Esophagus muscularis mucosa (tissue), 4 donors: ENCODE results near the gene LUC7L2. TPM values are rescaled to one million over a fixed set of nuclear protein-coding genes. Genes with fewer than 3 reads are reported as not detected.

Experiments
- DNase-seq: peaks from one replicate; pipeline ENCODE4 v3.0.0-alpha.2; 2017; ENCODE audit errors: extremely low spot score
- H3K27ac ChIP-seq, 4 donors: fragments of 200-600 bp; sonication (generic); replicated peaks in 1 of 4; 1 replicate in 3 of 4; 2 replicates in 1 of 4; pipeline ENCODE4 v1.5.1; 2016 to 2019; ENCODE audit warnings: mild to moderate bottlenecking in 1 of 4
- H3K27me3 ChIP-seq, 4 donors: fragments of 200-600 bp; sonication (generic); one replicate each; pipeline versions ENCODE4 v1.5.1 to v1.6.0; 2016 to 2019
- H3K36me3 ChIP-seq, 4 donors: fragments of 200-600 bp; sonication (generic); one replicate each; pipeline ENCODE4 v1.5.1; 2016 to 2019
- H3K4me1 ChIP-seq, 4 donors: fragments of 200-600 bp; sonication (generic); one replicate each; pipeline ENCODE4 v1.5.1; 2016 to 2019
- H3K4me3 ChIP-seq, 4 donors: fragments of 200-600 bp; sonication (generic); 1 replicate in 2 of 4; 2 replicates in 2 of 4; pipeline ENCODE4 v1.5.1; 2016 to 2019; ENCODE audit warnings: mild to moderate bottlenecking in 4 of 4, moderate library complexity in 1 of 4
- H3K9me3 ChIP-seq, 4 donors: fragments of 200-600 bp; sonication (generic); 1 replicate in 3 of 4; 2 replicates in 1 of 4; pipeline ENCODE4 v1.5.1; 2016 to 2019
- EP300 ChIP-seq: sonication (generic); formaldehyde crosslinking; IDR thresholded peaks from one replicate; pipeline ENCODE4 v1.6.1; 2017; ENCODE audit warnings: antibody characterized with exemption
- POLR2A ChIP-seq: fragments of 450-650 bp; IDR thresholded peaks from one replicate; pipeline ENCODE4 v1.6.1; 2017; ENCODE audit warnings: antibody characterized with exemption, moderate library complexity, mild to moderate bottlenecking, low read depth
- POLR2AphosphoS5 ChIP-seq, 2 donors: sonication (generic); formaldehyde crosslinking; IDR thresholded peaks; one replicate each; pipeline ENCODE4 v1.6.1; 2017; ENCODE audit warnings: antibody characterized with exemption in 2 of 2
- WGBS: methylation state at CpG from one replicate; pipeline ENCODE4 v1.1.5; 2018; 5-methylcytosine and 5-hydroxymethylcytosine counted together
- intact Hi-C: fragments of 100-400 bp; cut with DNase I; formaldehyde crosslinking; loops from one replicate; pipeline ENCODE4 v1.15.1; 2023
- total RNA-seq, 4 donors: library from RNA; depleted of rRNA; stranded (reverse); fragments of >200 nt; gene quantifications; one replicate each; pipeline versions ENCODE4 v1.1.0 to v1.2.1, GENCODE V29; 2016
- TF ChIP-seq, protein P1 (sequence below), 3 experiments: fragments of 200-600 bp in 2 of 3; fragments of 450-650 bp in 1 of 3; sonication (generic) in 2 of 3; IDR thresholded peaks; one replicate each; pipeline ENCODE4 v1.5.1; 2017 to 2019; ENCODE audit warnings: antibody characterized with exemption in 3 of 3, mild to moderate bottlenecking in 2 of 3, moderate library complexity in 1 of 3

The LUC7L2 gene
- total RNA-seq, 4 donors from 2014 or later, result 56.0 to 63.7 (median 58.3) TPM

DNA sequence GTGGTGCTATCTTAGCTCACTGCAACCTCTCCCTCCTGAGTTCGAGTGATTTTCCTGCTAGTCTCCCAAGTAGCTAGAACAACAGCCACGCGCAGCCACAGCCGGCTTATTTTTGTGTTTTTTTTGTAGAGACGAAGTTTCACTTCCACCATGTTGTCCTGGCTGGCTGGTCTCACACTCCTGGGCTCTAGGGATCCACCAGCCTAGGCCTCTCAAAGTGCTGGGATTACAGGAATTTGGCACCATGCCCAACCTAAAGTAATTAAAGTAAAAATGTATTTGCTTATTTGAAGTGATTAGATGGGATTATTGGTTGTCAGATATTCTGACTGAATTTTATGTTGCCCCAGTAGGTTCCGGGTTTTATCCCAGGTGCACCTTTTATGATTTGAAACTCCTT, 22.7 kb downstream of the LUC7L2 start:
- TF ChIP-seq POLR2AphosphoS5 (IDR thresholded peaks at IDR 0.05) (no peak), EP300 (no peak), POLR2A (no peak)
- TF ChIP-seq, protein P1, sequence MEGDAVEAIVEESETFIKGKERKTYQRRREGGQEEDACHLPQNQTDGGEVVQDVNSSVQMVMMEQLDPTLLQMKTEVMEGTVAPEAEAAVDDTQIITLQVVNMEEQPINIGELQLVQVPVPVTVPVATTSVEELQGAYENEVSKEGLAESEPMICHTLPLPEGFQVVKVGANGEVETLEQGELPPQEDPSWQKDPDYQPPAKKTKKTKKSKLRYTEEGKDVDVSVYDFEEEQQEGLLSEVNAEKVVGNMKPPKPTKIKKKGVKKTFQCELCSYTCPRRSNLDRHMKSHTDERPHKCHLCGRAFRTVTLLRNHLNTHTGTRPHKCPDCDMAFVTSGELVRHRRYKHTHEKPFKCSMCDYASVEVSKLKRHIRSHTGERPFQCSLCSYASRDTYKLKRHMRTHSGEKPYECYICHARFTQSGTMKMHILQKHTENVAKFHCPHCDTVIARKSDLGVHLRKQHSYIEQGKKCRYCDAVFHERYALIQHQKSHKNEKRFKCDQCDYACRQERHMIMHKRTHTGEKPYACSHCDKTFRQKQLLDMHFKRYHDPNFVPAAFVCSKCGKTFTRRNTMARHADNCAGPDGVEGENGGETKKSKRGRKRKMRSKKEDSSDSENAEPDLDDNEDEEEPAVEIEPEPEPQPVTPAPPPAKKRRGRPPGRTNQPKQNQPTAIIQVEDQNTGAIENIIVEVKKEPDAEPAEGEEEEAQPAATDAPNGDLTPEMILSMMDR (IDR thresholded peaks at IDR 0.05), result no peak
- Histone ChIP-seq H3K27ac (no peak overlapping the region), H3K4me3 (no peak overlapping the region), H3K27me3 (no peaks in the 10 kb centered on the region), H3K4me1 (peaks cover 0 to 6% (median 5%) of the 10 kb centered on the region in 4 donors), H3K9me3 (no peaks in the 10 kb centered on the region), H3K36me3 (peaks cover 25 to 95% (median 64%) of the 10 kb centered on the region in 4 donors)
- DNase-seq, result no peak
- intact Hi-C loops, result no loop called here
- WGBS, result 84% methylated on average over 6 of the region's 6 CpGs

DNA sequence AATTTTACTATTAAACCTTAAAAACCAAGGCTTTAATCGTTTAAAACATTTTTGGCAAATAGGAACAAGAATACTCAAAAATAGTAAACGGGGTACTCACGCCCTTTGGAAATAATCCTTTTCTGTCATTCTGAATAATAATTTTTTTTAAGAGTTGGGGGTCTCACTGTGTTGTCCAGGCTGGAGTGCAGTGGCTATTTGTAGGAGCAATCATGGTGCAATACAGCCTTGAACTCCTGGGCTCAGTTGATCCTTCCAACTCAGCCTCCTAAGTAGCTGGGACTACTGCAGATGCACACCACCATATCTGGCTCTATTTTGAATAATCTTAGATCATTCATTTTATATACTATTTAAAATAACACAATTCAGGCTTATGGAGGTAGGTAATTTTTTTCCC, 24.9 kb downstream of the LUC7L2 start:
- Histone ChIP-seq H3K36me3 (peaks cover 12 to 85% (median 53%) of the 10 kb centered on the region in 4 donors), H3K27ac (no peak overlapping the region), H3K4me3 (no peak overlapping the region), H3K27me3 (no peaks in the 10 kb centered on the region), H3K4me1 (peaks cover 0 to 6% (median 5%) of the 10 kb centered on the region in 4 donors), H3K9me3 (no peaks in the 10 kb centered on the region)
- intact Hi-C loops, result no loop called here
- 92% methylated on average over 3 of the region's 3 CpGs for WGBS
- DNase-seq, result no peak
- TF ChIP-seq EP300, result no peak
- TF ChIP-seq POLR2AphosphoS5 (IDR thresholded peaks at IDR 0.05), result no peak
- TF ChIP-seq, protein P1 (IDR thresholded peaks at IDR 0.05), result no peak
- TF ChIP-seq POLR2A, result no peak

DNA sequence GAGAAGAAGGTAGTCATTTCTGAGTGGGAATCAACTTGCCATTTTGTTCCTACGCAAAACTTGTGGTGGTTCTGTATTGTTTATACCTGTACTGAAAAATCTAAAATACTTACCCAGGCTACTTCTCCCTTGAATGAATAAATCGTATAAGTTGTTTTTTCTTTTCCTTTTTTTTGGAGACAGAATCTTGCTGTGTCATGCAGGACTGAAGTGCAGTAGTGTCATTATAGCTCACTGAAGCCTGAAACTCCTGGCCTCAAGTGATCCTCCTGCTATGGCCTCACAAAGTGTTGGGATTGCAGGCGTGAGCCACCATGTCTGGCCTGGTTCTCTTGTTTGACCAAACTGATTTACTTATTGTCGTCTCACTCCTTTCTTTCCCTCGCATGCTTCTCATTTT, 27.9 kb downstream of the LUC7L2 start:
- WGBS, result 86% methylated on average over 5 of the region's 5 CpGs
- intact Hi-C loops, result no loop called here
- Histone ChIP-seq H3K4me1 (peaks cover 0 to 4% (median under 1%) of the 10 kb centered on the region in 4 donors), H3K9me3 (no peaks in the 10 kb centered on the region), H3K4me3 (no peak overlapping the region), H3K27me3 (no peaks in the 10 kb centered on the region), H3K27ac (no peak overlapping the region), H3K36me3 (peaks cover 7 to 79% (median 45%) of the 10 kb centered on the region in 4 donors)
- DNase-seq, result no peak
- TF ChIP-seq EP300, result no peak
- TF ChIP-seq POLR2AphosphoS5 (IDR thresholded peaks at IDR 0.05), result no peak
- no peak for TF ChIP-seq POLR2A
- TF ChIP-seq, protein P1 (IDR thresholded peaks at IDR 0.05), result no peak

DNA sequence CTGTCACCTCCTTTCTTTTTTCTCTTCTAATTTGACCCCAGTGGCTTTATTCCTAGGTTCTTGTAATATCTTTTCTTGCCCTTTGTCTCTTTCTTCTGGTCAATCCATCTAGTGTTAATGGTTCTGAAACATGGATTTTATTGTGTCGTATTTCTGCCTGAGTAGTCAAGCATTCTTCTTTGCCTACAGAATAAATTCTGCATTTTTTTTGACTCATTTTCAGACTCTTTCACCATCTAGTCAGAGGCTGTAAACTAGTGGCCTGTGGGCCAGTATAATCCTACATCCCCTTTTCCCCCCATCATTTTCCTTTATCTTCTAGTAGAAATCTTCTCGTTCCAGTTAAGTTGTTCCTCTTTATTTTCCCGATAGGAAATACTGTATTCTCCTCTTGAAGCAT, 29.4 kb downstream of the LUC7L2 start:
- Histone ChIP-seq H3K9me3 (no peaks in the 10 kb centered on the region), H3K27ac (no peak overlapping the region), H3K27me3 (no peaks in the 10 kb centered on the region), H3K36me3 (peaks cover 5 to 77% (median 39%) of the 10 kb centered on the region in 4 donors), H3K4me3 (no peak overlapping the region), H3K4me1 (peaks cover 0 to 4% (median 0%) of the 10 kb centered on the region in 4 donors)
- TF ChIP-seq EP300 (no peak), POLR2AphosphoS5 (IDR thresholded peaks at IDR 0.05) (no peak), POLR2A (no peak)
- TF ChIP-seq, protein P1 (IDR thresholded peaks at IDR 0.05), result no peak
- intact Hi-C loops, result no loop called here
- 88% methylated on average over 3 of the region's 3 CpGs for WGBS
- DNase-seq, result no peak

DNA sequence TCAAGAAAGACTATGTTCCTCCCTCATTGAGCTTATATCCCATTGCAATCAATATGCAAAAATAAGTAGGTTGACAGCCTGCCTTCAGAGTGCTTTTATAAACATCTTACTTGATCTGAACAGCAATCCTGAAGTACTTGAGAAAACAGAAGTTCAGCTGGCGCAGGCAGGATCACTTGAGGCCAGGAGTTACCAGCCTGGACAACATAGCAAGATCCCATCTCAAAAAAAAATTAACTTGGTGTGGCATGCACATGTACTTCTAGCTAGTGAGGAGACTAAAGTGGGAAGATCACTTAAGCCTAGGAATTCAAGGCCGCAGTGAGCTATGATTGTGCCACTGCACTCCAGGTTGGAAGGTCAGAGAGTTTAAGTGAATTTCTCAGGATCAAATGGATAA, 30.1 kb downstream of the LUC7L2 start:
- intact Hi-C loops, result no loop called here
- TF ChIP-seq POLR2A (no peak), EP300 (no peak), POLR2AphosphoS5 (IDR thresholded peaks at IDR 0.05) (no peak)
- TF ChIP-seq, protein P1 (IDR thresholded peaks at IDR 0.05), result no peak
- H3K4me3 ChIP-seq, result no peak overlapping the region
- H3K27ac ChIP-seq, result no peak overlapping the region
- peaks cover 0 to 74% (median 37%) of the 10 kb centered on the region in 4 donors for H3K36me3 ChIP-seq
- H3K4me1 ChIP-seq, result peaks cover 0 to 9% (median 0%) of the 10 kb centered on the region in 4 donors
- 94% methylated on average over 2 of the region's 2 CpGs for WGBS
- no peaks in the 10 kb centered on the region for H3K27me3 ChIP-seq
- no peaks in the 10 kb centered on the region for H3K9me3 ChIP-seq
- no peak for DNase-seq
